Kasumi-1 (cell line): ENCODE measurements around the gene LRP6.
"Not testable (repeated sequence)": the region's sequence is repeated elsewhere in the genome, so short reads cannot be mapped to it uniquely, and the experiment has no call there.

Source experiments
- DNase-seq, 2 experiments: peaks; one replicate each; lab custom pipeline; 2025; lab: John Stamatoyannopoulos, UW

The LRP6 gene

DNA sequence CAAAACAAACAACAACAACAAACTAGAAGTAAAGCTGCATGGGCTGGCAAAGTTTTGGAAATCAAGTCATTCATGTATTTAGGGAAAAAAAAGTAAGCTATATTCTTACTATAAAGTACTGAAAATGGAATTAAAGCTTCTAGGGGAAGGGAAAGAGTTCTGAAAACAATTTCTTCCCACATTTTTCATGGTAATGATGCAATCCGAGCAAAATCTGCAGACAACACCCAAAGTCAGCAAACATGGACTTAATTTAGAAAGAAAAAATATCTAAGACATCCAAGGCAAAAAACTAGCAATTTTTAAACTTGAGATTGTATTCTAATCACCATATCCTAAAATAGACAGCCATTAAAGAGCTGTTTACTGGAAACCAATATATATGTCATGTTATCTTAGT is 86.3 kb downstream of the LRP6 start:
- no peak for DNase-seq

DNA sequence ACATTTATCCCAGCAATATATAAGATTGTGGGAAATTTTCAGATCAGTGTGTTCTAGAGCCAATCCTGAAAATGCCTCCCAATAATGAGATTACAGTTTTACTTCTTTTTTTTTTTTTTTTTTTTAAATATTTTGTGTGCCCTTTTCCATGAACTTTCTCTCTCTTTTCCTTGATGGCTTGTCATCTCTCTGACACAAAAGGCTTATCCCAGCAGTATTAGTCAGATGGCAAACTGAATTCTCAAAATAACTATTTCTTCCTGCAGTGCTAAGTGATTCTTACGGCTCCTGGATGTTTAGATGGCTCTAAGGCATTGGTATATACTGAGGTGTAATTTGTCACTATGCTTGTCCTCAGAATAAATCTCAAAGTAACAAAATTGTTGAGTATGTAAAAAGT is 86.7 kb downstream of the LRP6 start:
- DNase-seq = no peak

GRCh38 chr12:12178559-12178958 is 88.3 kb downstream of the LRP6 start:
- no peak for DNase-seq

- no peak for DNase-seq
These were observed 90.4 kb downstream of the LRP6 start for GRCh38 chr12:12176402-12176801.

DNA sequence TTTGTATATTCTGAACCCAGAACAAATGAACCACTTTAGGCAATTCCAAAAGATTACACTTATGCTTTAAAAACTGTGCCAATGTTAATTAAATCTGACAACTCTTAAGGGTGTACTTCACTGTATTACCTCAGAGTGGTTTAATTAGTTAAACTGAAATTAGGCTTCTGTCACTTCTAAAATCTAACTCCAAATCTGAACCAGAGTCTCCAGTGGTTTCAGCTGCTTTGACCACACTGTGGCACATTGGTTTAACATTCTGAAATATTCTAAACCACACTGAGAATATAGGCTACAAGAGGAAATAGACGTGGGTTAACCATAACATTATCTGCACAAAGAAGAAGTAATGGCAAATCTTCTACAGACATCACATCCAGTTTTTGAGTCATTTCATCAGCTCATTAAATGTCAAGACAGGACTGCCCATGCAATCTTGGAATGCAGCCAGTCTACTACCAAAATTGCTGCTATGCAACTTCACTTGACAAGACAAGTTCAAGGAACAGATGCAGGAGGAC is 94.8 kb downstream of the LRP6 start:
- DNase-seq = peak; percentile 23 to 36

GRCh38 chr12:12167847-12168246 is 99.0 kb downstream of the LRP6 start:
- no peak for DNase-seq

DNA sequence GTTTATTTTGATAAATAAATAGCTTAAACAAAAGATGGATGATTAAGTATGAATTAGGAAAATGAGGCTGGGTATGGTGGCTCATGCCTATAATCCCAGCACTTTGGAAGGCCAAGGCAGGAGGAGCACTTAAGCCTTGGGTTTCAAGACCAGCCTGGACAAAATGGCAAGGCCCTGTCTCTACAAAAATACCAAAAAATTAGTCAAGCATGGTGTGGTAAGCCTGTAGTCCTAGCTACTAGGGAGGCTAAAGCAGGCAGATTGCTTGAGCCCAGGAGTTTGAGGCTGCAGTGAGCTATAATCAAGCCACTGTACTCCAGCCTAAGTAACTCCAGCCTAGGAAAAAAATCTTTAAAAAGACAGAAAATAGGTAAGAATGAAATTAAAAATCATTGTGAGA is 100.1 kb downstream of the LRP6 start:
- DNase-seq = no peak

GRCh38 chr12:12159988-12160387 is 106.9 kb downstream of the LRP6 start:
- no peak for DNase-seq

DNA sequence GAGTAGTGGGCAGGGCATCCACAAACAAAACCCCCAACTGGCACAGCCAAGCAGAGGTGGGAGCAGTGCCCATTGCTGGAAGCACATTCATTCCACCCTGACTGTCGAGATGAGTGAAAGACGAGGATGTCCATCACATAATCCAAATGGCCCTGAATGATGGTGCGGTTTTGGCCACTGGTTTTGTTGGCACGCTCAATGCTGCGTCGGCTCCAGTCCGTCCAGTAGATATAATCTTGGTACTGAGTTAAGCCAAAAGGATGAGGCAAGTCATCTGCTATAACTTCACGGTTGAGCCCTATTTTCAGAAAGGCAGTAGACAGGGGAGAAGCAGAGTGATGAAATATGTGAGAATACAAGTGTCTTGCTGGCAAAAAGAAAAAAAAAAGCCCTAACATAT is 108.0 kb downstream of the LRP6 start:
- no peak for DNase-seq

DNA sequence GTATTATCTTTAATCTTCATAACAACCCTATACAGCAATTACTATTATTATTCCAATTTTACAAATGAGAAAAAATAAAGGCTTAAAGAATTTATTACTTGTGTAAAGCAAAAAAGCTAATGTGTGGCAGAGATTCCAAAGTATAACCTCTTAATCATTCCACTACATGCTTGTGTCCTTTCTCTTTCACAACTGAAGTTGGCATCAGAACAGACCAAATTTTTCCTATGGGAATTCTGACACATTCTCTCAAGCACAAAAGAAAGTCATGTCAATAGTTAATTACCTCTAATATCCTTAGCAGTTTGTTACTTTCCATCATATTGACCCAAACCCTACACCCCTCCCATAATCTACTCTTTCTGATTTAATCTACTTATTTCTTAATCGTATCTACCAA is 109.4 kb downstream of the LRP6 start:
- DNase-seq = no peak

- DNase-seq = no peak
These were observed 110.0 kb downstream of the LRP6 start for GRCh38 chr12:12156828-12157227.

DNA sequence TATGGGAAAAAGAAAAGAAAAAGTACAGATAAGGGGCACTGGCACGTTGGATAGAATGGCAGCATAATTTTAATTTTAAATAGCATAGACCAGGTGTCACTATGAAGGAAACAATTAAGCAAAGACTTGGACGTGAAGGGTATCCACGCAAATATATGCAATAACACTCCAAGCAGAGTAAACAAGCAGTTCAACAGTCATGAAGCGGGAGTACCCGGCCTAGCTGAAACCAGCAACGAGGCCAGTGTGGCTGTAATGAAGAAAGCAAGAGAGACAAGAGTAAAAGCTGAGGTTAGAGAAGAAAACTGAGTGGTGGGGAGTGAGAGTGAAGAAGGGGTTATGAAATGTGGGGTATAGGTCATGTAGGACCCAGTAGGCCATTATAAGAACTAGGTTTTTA is 110.7 kb downstream of the LRP6 start:
- DNase-seq = no peak

- DNase-seq = no peak
These were observed 113.2 kb downstream of the LRP6 start for GRCh38 chr12:12153596-12153995.

- DNase-seq = no peak
These were observed 119.7 kb downstream of the LRP6 start for GRCh38 chr12:12147111-12147510.

DNA sequence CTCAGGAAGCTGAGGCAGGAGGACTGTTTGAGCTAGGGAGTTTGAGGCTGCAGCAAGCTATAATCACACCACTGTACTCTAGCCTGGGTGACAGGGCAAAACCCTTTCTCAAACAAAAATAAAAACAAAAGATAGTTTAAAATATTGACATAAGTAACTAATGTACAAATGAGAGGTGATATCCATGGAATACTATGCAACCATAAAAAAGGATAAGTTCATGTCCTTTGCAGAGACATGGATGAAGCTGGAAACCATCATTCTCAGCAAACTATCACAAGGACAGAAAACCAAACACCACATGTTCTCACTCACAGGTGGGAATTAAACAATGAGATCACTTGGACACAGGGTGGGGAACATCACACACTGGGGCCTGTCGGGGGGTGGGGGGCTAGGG is 122.3 kb downstream of the LRP6 start:
- DNase-seq = not testable (repeated sequence)

DNA sequence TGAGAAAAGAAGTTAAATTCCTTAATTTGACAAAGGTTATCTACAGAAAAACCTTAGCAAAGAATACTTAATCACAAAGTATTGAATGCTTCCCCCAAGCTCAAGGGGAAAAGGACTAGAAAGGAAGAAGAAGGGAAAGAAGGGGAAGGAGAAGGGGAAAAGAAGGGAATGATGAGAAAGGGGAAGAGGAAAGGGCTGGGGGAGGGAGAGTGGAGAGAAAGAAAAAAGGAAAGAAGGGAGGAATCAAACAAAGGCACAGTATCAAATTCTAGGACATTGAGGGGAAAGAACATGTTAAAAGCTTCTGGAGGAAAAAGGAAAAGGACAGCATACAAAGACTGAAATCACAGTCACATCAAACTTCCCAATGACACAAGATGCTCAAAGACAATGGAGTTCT is 125.8 kb downstream of the LRP6 start:
- no peak for DNase-seq

GRCh38 chr12:12138203-12139154 is 128.4 kb downstream of the LRP6 start:
- no peak for DNase-seq

DNA sequence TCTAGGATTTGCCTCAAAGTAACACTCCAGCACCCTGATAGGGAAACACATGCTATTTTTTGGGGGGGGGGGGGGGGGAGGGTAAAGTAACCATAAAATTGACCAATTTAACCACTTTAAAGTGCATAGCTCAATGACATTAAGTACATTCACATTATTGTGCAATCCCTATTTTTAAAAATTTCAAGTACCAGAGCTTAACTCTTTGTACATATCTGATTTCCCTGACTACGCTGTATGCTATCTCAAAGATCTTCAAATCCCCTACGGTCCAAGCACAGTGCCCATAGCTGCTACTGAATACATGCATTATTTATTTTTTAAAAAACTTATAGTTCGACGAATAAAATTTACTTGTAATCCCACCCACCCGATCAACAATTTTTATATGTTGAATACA is 133.1 kb downstream of the LRP6 start:
- no peak for DNase-seq

- DNase-seq = no peak
These were observed 133.6 kb downstream of the LRP6 start for GRCh38 chr12:12133259-12133658.

- no peak for DNase-seq
These were observed 138.2 kb downstream of the LRP6 start for GRCh38 chr12:12128670-12129069.

DNA sequence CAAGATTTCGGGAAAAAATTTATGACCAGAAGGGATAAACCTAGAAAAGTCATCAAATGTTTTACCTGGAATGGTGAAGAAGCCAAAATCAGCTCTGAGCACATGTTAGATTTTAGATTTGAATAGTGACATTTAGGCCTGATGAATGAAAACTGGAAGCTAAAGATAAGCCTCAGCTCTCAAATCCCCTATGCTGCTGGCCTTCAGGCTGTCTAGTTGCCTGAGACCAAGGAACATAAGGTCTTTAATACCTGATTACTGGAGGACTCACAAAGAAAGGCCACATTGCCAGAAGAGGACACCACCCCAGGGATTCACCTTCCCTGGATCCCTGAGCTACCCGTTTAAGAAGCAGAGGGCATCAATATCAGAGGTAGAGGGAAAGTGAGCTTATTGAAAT is 139.5 kb downstream of the LRP6 start:
- no peak for DNase-seq

DNA sequence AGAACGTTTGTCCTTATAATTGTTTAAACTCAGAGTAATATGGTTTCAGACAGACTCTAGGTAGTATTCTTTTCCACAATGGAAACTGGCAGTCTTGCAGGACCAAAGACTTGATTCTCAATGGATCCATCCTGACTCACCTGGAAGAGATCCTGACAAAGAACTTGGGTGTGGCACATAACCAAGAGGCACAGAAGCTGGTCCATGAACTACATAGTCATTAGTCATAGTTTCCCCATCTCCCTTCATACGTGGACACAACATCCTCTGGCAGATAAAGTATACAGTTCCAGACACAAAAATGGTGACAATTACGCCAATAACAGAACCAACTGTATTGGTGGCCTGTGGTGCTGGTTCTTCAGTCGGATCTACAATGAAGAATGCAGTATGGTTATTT is 140.3 kb downstream of the LRP6 start:
- DNase-seq = no peak

DNA sequence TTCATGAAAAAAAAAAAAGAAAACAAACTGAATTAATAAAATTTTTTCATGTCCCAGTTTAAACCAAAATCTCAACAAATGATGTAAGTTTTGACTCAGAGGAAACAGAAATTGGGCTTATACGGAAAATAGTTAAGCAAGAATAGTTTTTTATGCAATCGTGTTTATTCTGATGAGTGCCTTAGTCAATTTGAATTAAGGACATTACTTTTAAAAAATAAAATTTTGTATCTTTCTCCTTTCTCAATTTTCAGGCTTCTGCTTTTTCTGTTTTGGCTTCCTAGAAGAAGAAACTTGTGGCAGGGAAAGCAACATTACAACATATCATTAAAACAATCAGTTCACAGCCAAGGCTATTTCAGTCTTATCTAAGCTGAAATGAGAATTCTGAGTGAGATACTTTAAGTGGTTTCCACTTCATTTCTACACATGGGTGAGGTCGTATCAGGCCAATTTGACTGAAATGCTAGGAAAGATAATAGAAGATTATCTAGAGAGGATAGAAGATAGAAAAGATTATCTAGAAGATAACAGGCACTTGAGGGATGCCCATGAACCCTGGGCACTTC is 143.7 kb downstream of the LRP6 start:
- DNase-seq = no peak
